Sigmoid colon (tissue), 7 donors: ENCODE measurements around the gene EME1. TPM values are rescaled to one million over a fixed set of nuclear protein-coding genes. Genes with fewer than 3 reads are reported as not detected.
"Not testable (repeated sequence)": the region's sequence is repeated elsewhere in the genome, so short reads cannot be mapped to it uniquely, and the experiment has no call there.

ENCODE experiments used
- DNase-seq: peaks from one replicate; pipeline ENCODE4 v3.0.0-alpha.2; 2019
- H3K27ac ChIP-seq, 4 donors: fragments of 200-600 bp; sonication (generic); one replicate each; pipeline ENCODE4 v1.5.1; 2016 to 2019; ENCODE audit warnings: mild to moderate bottlenecking in 1 of 4
- H3K27me3 ChIP-seq, 3 donors: fragments of 200-600 bp; sonication (generic); one replicate each; pipeline ENCODE4 v1.5.1; 2019; ENCODE audit warnings: mild to moderate bottlenecking in 1 of 3
- H3K36me3 ChIP-seq, 4 donors: fragments of 200-600 bp; sonication (generic); one replicate each; pipeline ENCODE4 v1.5.1; 2016 to 2019
- H3K4me1 ChIP-seq, 4 donors: fragments of 200-600 bp; sonication (generic); one replicate each; pipeline ENCODE4 v1.5.1; 2017 to 2019
- H3K4me3 ChIP-seq, 4 donors: fragments of 200-600 bp; sonication (generic); one replicate each; pipeline ENCODE4 v1.5.1; 2017 to 2019; ENCODE audit warnings: mild to moderate bottlenecking in 2 of 4, moderate library complexity in 1 of 4
- H3K9me3 ChIP-seq, 4 donors: fragments of 200-600 bp in 3 of 4; sonication (generic) in 3 of 4; one replicate each; pipeline versions ENCODE4 v1.5.1 to v1.6.1; 2013 to 2019
- EP300 ChIP-seq, 4 donors: sonication (generic); formaldehyde crosslinking; IDR thresholded peaks; one replicate each; pipeline ENCODE4 v1.6.1; 2017; ENCODE audit warnings: antibody characterized with exemption in 4 of 4
- POLR2A ChIP-seq, 2 donors: fragments of 450-650 bp; IDR thresholded peaks; one replicate each; pipeline ENCODE4 v1.6.1; 2016; ENCODE audit warnings: antibody characterized with exemption in 2 of 2, mild to moderate bottlenecking in 2 of 2, moderate library complexity in 2 of 2
- POLR2AphosphoS5 ChIP-seq, 4 donors: sonication (generic); formaldehyde crosslinking; IDR thresholded peaks; one replicate each; pipeline ENCODE4 v1.6.1; 2017; ENCODE audit warnings: antibody characterized with exemption in 4 of 4
- WGBS, 2 donors: extraction: QIAGEN DNeasy Blood & Tissue Kit; methylation state at CpG; one replicate each; pipeline ENCODE4 v1.1.7; 2013; 5-methylcytosine and 5-hydroxymethylcytosine counted together
- intact Hi-C: fragments of 100-400 bp; cut with DNase I; formaldehyde crosslinking; loops from one replicate; pipeline ENCODE4 v1.15.1; 2023
- polyA plus RNA-seq, 3 donors: library from polyadenylated mRNA; stranded (reverse); fragments of 200-250 nt; gene quantifications; one replicate each; pipeline ENCODE4 v1.2.3, GENCODE V29; 2013
- total RNA-seq, 4 donors: library from RNA; depleted of rRNA; stranded (reverse); fragments of >200 nt; gene quantifications; one replicate each; pipeline ENCODE4 v1.1.0, GENCODE V29; 2016
- TF ChIP-seq, protein P1 (sequence below), 4 experiments: fragments of 450-650 bp in 3 of 4; fragments of 200-600 bp in 1 of 4; IDR thresholded peaks; one replicate each; pipeline ENCODE4 v1.5.1; 2016 to 2019; ENCODE audit warnings: antibody characterized with exemption in 4 of 4, mild to moderate bottlenecking in 3 of 4, moderate library complexity in 2 of 4
- donor health status: healthy with polysubstance abuse.
- donor health status: Bipolar disorder and iron deficiency.
- donor health status: healthy.

Gene EME1
- total and polyA plus RNA-seq, 7 donors: 0.36 to 3.5 (median 1.2) TPM; not detected in 4

DNA sequence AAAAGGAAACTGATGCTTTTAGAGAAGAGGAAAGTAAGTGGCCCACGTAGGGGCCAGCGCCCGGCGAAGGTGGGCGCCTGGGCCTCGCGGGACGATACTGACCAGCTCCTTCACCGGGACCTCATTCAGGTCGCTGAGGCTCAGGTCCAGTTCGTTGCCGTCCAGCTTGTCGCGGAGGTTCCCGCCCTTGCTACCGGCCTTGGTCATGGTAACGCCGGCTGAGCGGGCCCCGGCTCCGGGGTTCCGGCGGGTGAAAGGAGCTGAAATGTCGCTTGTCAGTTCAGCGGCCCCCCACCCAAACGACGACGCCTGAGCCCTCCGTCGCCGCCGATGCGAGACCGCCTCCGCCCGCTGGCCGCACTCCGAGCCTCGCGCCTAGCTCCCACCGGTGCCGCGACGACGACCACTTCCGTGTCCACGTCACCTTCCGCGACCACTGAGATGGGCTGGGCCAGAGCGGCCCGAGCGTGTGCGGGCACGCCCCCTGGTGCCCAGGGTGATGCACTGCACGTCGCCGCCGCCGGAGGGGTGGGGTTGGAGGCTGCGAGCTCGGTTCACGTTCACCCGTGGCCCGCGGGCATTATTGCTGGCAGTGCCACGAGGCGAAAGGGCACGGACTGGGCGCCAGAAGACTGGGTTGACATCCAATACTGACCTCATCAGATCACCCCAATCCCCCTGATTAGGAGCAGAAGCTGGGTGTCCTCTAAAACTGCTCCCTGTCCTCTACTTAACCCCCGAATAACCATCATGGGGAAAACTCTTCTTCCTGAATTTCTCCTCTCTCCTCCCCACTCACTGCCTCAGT, 24.3 kb downstream of the EME1 start, which contains the start of gene LRRC59:
TSS of gene LRRC59 (minus strand) at position 413 of the 808 bp plus-strand sequence. CDS start at position 207, 206 bp downstream.
- Histone ChIP-seq H3K36me3 (peaks cover 0 to 27% (median 23%) of the 10 kb centered on the region in 4 donors), H3K4me3 (peak within 1 kb of the TSS; percentile 68 to 97 (median 78)), H3K27ac (peak within 1 kb of the TSS; percentile 80 to 82 (median 82)), H3K4me1 (peaks cover 0 to 28% (median 24%) of the 10 kb centered on the region in 4 donors), H3K27me3 (no peaks in the 10 kb centered on the region), H3K9me3 (no peaks in the 10 kb centered on the region)
- intact Hi-C loops: no loop called here
- WGBS, 2 donors: 0 to 1% methylated on average over 70 of the region's 70 CpGs
- TF ChIP-seq POLR2A (IDR thresholded peaks at IDR 0.05) (peak; percentile 60 to 67), POLR2AphosphoS5 (IDR thresholded peaks at IDR 0.05) (peak; percentile 86 to 96 (median 92)), EP300 (IDR thresholded peaks at IDR 0.05) (no peak)
- TF ChIP-seq, protein P1, sequence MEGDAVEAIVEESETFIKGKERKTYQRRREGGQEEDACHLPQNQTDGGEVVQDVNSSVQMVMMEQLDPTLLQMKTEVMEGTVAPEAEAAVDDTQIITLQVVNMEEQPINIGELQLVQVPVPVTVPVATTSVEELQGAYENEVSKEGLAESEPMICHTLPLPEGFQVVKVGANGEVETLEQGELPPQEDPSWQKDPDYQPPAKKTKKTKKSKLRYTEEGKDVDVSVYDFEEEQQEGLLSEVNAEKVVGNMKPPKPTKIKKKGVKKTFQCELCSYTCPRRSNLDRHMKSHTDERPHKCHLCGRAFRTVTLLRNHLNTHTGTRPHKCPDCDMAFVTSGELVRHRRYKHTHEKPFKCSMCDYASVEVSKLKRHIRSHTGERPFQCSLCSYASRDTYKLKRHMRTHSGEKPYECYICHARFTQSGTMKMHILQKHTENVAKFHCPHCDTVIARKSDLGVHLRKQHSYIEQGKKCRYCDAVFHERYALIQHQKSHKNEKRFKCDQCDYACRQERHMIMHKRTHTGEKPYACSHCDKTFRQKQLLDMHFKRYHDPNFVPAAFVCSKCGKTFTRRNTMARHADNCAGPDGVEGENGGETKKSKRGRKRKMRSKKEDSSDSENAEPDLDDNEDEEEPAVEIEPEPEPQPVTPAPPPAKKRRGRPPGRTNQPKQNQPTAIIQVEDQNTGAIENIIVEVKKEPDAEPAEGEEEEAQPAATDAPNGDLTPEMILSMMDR (IDR thresholded peaks at IDR 0.05): peak; percentile 91 to 95 (median 92)
- DNase-seq: peak; percentile 93

DNA sequence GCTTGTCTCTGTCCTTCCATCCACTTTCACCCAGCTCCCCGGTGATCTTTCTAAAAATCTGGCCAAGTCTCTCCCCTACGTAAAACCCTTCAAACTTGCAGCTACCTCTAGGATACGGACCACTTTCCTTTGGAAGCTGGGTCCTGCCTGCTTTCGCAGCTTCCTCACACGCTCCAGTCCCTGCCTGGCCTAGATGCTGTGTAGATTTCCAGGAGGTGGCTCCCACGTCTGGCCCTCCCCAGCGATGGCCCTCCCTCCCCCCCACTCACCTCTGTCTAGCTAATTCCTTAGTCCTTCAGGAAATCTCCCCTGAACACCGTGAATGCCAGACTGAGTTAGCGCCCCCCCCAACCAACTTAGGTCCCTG, 24.9 kb downstream of the EME1 start:
- intact Hi-C loops: no loop called here

DNA sequence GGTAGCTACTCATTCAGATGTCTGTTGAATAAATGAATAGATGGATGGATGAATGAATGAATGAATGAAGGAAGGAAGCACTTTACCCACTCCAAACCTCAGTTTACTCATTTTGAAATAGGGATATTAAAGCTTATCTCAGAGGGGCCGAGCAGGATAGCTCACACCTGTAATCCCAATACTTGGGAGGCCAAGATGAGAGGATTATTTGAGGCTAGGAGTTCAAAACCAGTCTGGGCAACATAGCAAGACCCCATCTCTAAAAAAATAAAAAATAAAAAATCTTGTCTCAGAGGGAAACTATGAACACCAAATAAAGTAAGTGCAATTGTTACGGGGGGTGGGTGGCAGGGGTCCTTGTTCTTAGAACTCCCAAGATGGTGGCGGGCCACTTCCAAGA, 25.6 kb downstream of the EME1 start:
- H3K27ac ChIP-seq, H3K27me3 ChIP-seq, DNase-seq, H3K4me3 ChIP-seq, H3K9me3 ChIP-seq, intact Hi-C loops: not testable (repeated sequence)
- WGBS, 2 donors: 94 to 99% methylated on average over 3 of the region's 3 CpGs
- peaks cover 0 to 13% (median 10%) of the 10 kb centered on the region in 4 donors for H3K36me3 ChIP-seq
- peaks cover 0 to 28% (median 24%) of the 10 kb centered on the region in 4 donors for H3K4me1 ChIP-seq

More for the DNA sequence above, 24.9 kb downstream of the EME1 start:
- Histone ChIP-seq H3K9me3 (no peaks in the 10 kb centered on the region), H3K27me3 (no peaks in the 10 kb centered on the region), H3K4me3 (peak overlapping the region; percentile 68 to 97 (median 78)), H3K4me1 (peaks cover 0 to 28% (median 24%) of the 10 kb centered on the region in 4 donors), H3K36me3 (peaks cover 0 to 21% (median 17%) of the 10 kb centered on the region in 4 donors), H3K27ac (peak overlapping the region in 2 of 4 donors; percentile 80 to 81)
- 65 to 70% methylated on average over 9 of the region's 9 CpGs for WGBS, 2 donors
- no peak for DNase-seq
- no peak for TF ChIP-seq EP300 (IDR thresholded peaks at IDR 0.05)
- TF ChIP-seq, protein P1 (IDR thresholded peaks at IDR 0.05): no peak
- TF ChIP-seq POLR2A (IDR thresholded peaks at IDR 0.05): no peak

DNA sequence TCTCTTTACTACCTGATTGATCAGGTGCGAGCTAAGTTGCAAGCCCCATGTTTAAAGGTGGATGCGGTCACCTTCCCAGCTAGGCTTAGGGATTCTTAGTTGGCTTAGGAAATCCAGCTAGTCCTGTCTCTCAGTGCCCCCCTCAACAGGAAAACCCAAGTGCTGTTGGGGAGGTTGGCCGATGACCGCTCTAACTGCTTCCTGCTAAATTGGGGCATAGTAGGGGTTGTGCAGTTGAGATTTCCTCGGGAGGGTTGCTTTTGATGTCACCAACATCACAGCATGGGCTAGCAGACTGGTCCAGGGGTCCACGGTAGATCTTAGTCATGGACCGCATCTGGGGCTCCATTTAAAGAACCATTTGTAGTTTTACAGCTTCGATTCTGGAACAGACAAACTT, 26.6 kb downstream of the EME1 start:
- H3K4me3 ChIP-seq, DNase-seq, H3K36me3 ChIP-seq, H3K9me3 ChIP-seq, H3K27ac ChIP-seq, intact Hi-C loops, H3K27me3 ChIP-seq: not testable (repeated sequence)
- WGBS, 2 donors: 95 to 97% methylated on average over 8 of the region's 8 CpGs
- peaks cover 0 to 28% (median 24%) of the 10 kb centered on the region in 4 donors for H3K4me1 ChIP-seq

DNA sequence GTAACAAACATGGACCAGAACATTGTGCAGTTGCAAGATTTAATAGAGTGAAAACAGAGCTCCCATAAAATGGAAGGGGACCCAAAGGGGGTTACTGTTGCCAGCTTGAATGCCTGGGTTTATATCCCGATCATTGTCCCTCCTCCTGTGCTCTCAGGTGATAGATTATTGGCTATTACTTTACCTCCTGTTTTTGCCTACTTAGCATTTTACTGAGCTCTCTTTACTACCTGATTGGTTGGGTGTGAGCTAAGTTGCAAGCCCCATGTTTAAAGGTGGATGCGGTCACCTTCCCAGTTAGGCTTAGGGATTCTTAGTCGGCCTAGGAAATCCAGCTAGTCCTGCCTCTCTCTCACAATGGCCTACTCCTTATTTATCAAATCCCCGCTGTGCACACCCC, 32.3 kb downstream of the EME1 start:
- intact Hi-C loops, H3K4me3 ChIP-seq, H3K27me3 ChIP-seq, H3K9me3 ChIP-seq, H3K27ac ChIP-seq, H3K4me1 ChIP-seq, DNase-seq, H3K36me3 ChIP-seq: not testable (repeated sequence)
- 89 to 98% methylated on average over 4 of the region's 4 CpGs for WGBS, 2 donors

DNA sequence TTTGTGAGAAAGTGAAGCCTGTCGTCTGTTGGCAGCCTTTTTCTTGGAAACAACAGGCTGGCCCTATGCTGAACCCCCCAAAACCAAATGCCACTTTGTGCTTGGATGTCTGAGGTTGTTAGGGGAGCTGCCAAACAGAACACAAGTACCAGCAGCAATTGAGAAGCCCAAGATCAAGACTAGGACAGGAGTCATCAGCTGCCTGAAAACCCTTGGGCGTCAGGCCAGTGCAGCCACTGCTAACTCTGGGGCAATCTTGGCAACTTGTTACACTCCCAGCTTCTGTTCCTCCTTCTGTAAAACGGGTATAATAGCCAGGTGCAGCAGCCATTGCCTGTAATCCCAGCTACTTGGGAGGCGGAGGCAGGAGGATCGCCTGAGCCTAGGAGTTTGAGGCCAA, 33.5 kb downstream of the EME1 start:
- H3K36me3 ChIP-seq: no peaks in the 10 kb centered on the region
- 80 to 81% methylated on average over 5 of the region's 5 CpGs for WGBS, 2 donors
- no peak overlapping the region for H3K4me3 ChIP-seq
- H3K9me3 ChIP-seq: no peaks in the 10 kb centered on the region
- TF ChIP-seq, protein P1 (IDR thresholded peaks at IDR 0.05): no peak
- TF ChIP-seq POLR2AphosphoS5 (IDR thresholded peaks at IDR 0.05): no peak
- TF ChIP-seq EP300 (IDR thresholded peaks at IDR 0.05): no peak
- no peak for TF ChIP-seq POLR2A (IDR thresholded peaks at IDR 0.05)
- no peaks in the 10 kb centered on the region for H3K4me1 ChIP-seq
- no peaks in the 10 kb centered on the region for H3K27me3 ChIP-seq
- intact Hi-C loops: no loop called here
- no peak for DNase-seq
- H3K27ac ChIP-seq: no peak overlapping the region
